Measurements from ENCODE around the gene RSPO1.
"Not testable (repeated sequence)": the region's sequence is repeated elsewhere in the genome, so short reads cannot be mapped to it uniquely, and the experiment has no call there.

Gene RSPO1

DNA sequence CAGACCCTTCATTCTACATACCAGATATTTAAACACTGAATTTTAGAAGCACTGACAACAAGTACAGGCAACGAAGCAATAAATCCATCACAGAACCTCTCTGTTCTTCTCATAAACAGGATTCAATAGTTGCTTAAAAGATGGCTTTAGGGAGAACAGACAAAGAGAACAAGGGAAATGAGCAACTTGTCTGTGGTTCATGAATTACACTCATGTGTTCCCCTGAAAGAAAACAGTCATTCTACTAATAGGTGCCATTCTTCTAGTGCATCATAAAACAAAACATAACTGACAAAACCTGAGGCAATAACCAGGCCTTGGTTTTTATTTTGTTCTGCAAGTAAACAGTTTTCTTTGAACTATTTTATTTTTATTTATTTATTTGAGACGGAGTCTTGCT is 45.8 kb downstream of the RSPO1 start:
- Histone ChIP-seq H3K9me3 (ENCODE audit: control insufficient read depth, low read depth, low read length) (no peaks in the 10 kb centered on the region), H3K4me1 (ENCODE audit: control insufficient read depth, low read depth, low read length) (no peaks in the 10 kb centered on the region), H3K36me3 (ENCODE audit: control insufficient read depth, low read depth, low read length) (peaks cover 88% of the 10 kb centered on the region), H3K27me3 (ENCODE audit: control insufficient read depth, insufficient read depth, low read length) (no peaks in the 10 kb centered on the region), H3K4me3 (ENCODE audit: low read length) (no peak overlapping the region), H3K27ac (ENCODE audit: low read length) (no peak overlapping the region), H3K9ac (ENCODE audit: low read length) (no peak overlapping the region)

GRCh38 chr1:37584544-37584943 is 50.1 kb downstream of the RSPO1 start:
- not testable (repeated sequence) for H3K9me3 ChIP-seq (ENCODE audit: control insufficient read depth, low read depth, low read length); H3K9ac ChIP-seq (ENCODE audit: low read length); H3K4me3 ChIP-seq (ENCODE audit: low read length); H3K27me3 ChIP-seq (ENCODE audit: control insufficient read depth, insufficient read depth, low read length); H3K4me1 ChIP-seq (ENCODE audit: control insufficient read depth, low read depth, low read length); H3K27ac ChIP-seq (ENCODE audit: low read length)
- peaks cover 88% of the 10 kb centered on the region for H3K36me3 ChIP-seq (ENCODE audit: control insufficient read depth, low read depth, low read length)

- no peak overlapping the region for H3K27ac ChIP-seq (ENCODE audit: low read length)
- H3K36me3 ChIP-seq (ENCODE audit: control insufficient read depth, low read depth, low read length) = peaks cover 87% of the 10 kb centered on the region
- H3K4me1 ChIP-seq (ENCODE audit: control insufficient read depth, low read depth, low read length) = no peaks in the 10 kb centered on the region
- no peaks in the 10 kb centered on the region for H3K9me3 ChIP-seq (ENCODE audit: control insufficient read depth, low read depth, low read length)
- H3K27me3 ChIP-seq (ENCODE audit: control insufficient read depth, insufficient read depth, low read length) = no peaks in the 10 kb centered on the region
- no peak overlapping the region for H3K4me3 ChIP-seq (ENCODE audit: low read length)
- no peak overlapping the region for H3K9ac ChIP-seq (ENCODE audit: low read length)
These were observed 59.0 kb downstream of the RSPO1 start for GRCh38 chr1:37575692-37576091.

DNA sequence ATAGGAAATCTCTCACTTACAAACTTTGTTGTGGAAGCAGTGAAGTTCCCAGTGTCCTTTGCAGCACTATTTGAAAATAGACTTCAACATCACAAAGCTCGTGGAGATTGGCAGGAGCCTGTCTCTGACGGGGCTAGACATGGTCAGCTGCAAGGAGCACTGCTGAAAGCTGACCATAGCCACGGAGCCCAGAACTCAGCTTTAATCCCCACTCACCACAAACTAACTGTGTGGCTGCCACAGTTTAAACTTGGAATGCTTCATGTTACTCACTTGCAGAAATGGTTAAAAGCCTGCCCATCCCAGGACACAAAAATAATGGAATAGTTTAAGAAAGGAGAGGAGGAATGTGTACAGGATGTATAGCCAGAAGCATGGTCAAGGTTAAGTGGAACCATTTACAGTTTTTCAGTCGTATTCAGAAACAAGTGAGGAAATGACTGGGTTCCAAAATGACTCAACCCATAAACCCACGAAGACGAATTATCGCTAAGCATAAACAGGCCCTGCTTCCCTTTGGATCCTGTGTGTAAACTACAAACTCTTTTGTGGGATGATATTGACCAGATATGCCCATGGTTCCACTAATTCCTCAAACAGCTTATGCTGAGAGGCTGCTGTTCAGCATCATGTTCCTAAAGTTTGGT is 59.7 kb downstream of the RSPO1 start:
- H3K36me3 ChIP-seq (ENCODE audit: control insufficient read depth, low read depth, low read length) = peaks cover 86% of the 10 kb centered on the region
- no peaks in the 10 kb centered on the region for H3K4me1 ChIP-seq (ENCODE audit: control insufficient read depth, low read depth, low read length)
- no peak overlapping the region for H3K27ac ChIP-seq (ENCODE audit: low read length)

GRCh38 chr1:37570528-37571334 is 64.0 kb downstream of the RSPO1 start:
- Histone ChIP-seq H3K36me3 (ENCODE audit: control insufficient read depth, low read depth, low read length) (peaks cover 96% of the 10 kb centered on the region), H3K4me1 (ENCODE audit: control insufficient read depth, low read depth, low read length) (no peaks in the 10 kb centered on the region), H3K9me3 (ENCODE audit: control insufficient read depth, low read depth, low read length) (no peaks in the 10 kb centered on the region), H3K9ac (ENCODE audit: low read length) (no peak overlapping the region), H3K4me3 (ENCODE audit: low read length) (no peak overlapping the region), H3K27me3 (ENCODE audit: control insufficient read depth, insufficient read depth, low read length) (no peaks in the 10 kb centered on the region), H3K27ac (ENCODE audit: low read length) (no peak overlapping the region)

More for the DNA sequence above, 59.7 kb downstream of the RSPO1 start:
- H3K9me3 ChIP-seq (ENCODE audit: control insufficient read depth, low read depth, low read length) = no peaks in the 10 kb centered on the region
- no peak overlapping the region for H3K9ac ChIP-seq (ENCODE audit: low read length)
- H3K27me3 ChIP-seq (ENCODE audit: control insufficient read depth, insufficient read depth, low read length) = no peaks in the 10 kb centered on the region
- H3K4me3 ChIP-seq (ENCODE audit: low read length) = no peak overlapping the region

GRCh38 chr1:37567023-37567422 is 67.7 kb downstream of the RSPO1 start:
- Histone ChIP-seq H3K4me3 (ENCODE audit: low read length) (no peak overlapping the region), H3K36me3 (ENCODE audit: control insufficient read depth, low read depth, low read length) (peaks cover 74% of the 10 kb centered on the region)

DNA sequence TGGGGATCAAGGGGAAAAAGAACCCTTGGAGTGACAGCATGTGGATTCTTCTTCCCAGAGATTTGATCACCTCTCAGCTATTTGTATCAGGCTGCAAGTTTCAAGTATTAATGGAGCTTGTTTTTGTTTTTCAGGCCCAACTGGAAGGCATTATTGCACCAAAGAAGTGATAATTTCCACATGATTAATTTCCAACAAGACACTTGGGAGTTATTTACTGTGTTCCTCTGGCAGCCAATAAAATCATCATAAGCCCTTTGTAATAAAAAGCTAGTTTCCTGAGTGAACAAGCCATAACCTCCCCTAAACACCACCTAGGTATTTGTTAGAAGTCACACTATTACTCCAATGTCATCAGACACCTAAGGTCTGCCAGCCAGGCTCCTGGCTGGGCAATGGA is 69.8 kb downstream of the RSPO1 start:
- H3K36me3 ChIP-seq (ENCODE audit: control insufficient read depth, low read depth, low read length) = peaks cover 55% of the 10 kb centered on the region
- H3K4me1 ChIP-seq (ENCODE audit: control insufficient read depth, low read depth, low read length) = no peaks in the 10 kb centered on the region
- no peak overlapping the region for H3K9ac ChIP-seq (ENCODE audit: low read length)

More at GRCh38 chr1:37567023-37567422, 67.7 kb downstream of the RSPO1 start:
- Histone ChIP-seq H3K4me1 (ENCODE audit: control insufficient read depth, low read depth, low read length) (no peaks in the 10 kb centered on the region), H3K9ac (ENCODE audit: low read length) (no peak overlapping the region), H3K9me3 (ENCODE audit: control insufficient read depth, low read depth, low read length) (no peaks in the 10 kb centered on the region), H3K27me3 (ENCODE audit: control insufficient read depth, insufficient read depth, low read length) (no peaks in the 10 kb centered on the region), H3K27ac (ENCODE audit: low read length) (no peak overlapping the region)

GRCh38 chr1:37562984-37563383 is 71.7 kb downstream of the RSPO1 start:
- peaks cover 36% of the 10 kb centered on the region for H3K36me3 ChIP-seq (ENCODE audit: control insufficient read depth, low read depth, low read length)
- H3K9ac ChIP-seq (ENCODE audit: low read length) = no peak overlapping the region
- H3K27ac ChIP-seq (ENCODE audit: low read length) = no peak overlapping the region
- no peak overlapping the region for H3K4me3 ChIP-seq (ENCODE audit: low read length)
- no peaks in the 10 kb centered on the region for H3K27me3 ChIP-seq (ENCODE audit: control insufficient read depth, insufficient read depth, low read length)
- H3K4me1 ChIP-seq (ENCODE audit: control insufficient read depth, low read depth, low read length) = no peaks in the 10 kb centered on the region
- H3K9me3 ChIP-seq (ENCODE audit: control insufficient read depth, low read depth, low read length) = no peaks in the 10 kb centered on the region

More for the DNA sequence above, 69.8 kb downstream of the RSPO1 start:
- no peaks in the 10 kb centered on the region for H3K27me3 ChIP-seq (ENCODE audit: control insufficient read depth, insufficient read depth, low read length)
- H3K27ac ChIP-seq (ENCODE audit: low read length) = no peak overlapping the region
- H3K9me3 ChIP-seq (ENCODE audit: control insufficient read depth, low read depth, low read length) = no peaks in the 10 kb centered on the region
- H3K4me3 ChIP-seq (ENCODE audit: low read length) = no peak overlapping the region
